Liver (tissue), 9 donors: ENCODE data around the gene CLPTM1. TPM values are rescaled to one million over a fixed set of nuclear protein-coding genes. Genes with fewer than 3 reads are reported as not detected.

ENCODE experiments used
- DNase-seq: peaks from one replicate; pipeline ENCODE4 v3.0.0-alpha.2; 2017; ENCODE audit warnings: low spot score
- H3K27ac ChIP-seq, 2 donors: one replicate each; pipeline ENCODE4 v1.7.0; 2013; ENCODE audit warnings: inconsistent platforms in 2 of 2, low read length in 2 of 2, control low read depth in 1 of 2, low read depth in 1 of 2, mild to moderate bottlenecking in 1 of 2
- H3K27me3 ChIP-seq, 4 donors: one replicate each; pipeline versions ENCODE4 v1.6.1 to v1.7.0; 2013; ENCODE audit warnings: low read length in 3 of 4, inconsistent platforms in 1 of 4, mild to moderate bottlenecking in 1 of 4, moderate library complexity in 1 of 4; ENCODE audit not compliant: control insufficient read depth in 4 of 4, insufficient read depth in 4 of 4
- H3K36me3 ChIP-seq, 4 donors: one replicate each; pipeline versions ENCODE4 v1.6.1 to v1.7.0; 2013; ENCODE audit warnings: low read length in 3 of 4, mild to moderate bottlenecking in 3 of 4, low read depth in 1 of 4, moderate library complexity in 1 of 4; ENCODE audit not compliant: control insufficient read depth in 4 of 4, insufficient read depth in 3 of 4
- H3K4me1 ChIP-seq, 4 donors: one replicate each; pipeline versions ENCODE4 v1.6.1 to v1.7.0; 2013; ENCODE audit warnings: low read length in 3 of 4, mild to moderate bottlenecking in 3 of 4, moderate library complexity in 1 of 4; ENCODE audit not compliant: control insufficient read depth in 4 of 4, insufficient read depth in 4 of 4
- H3K4me3 ChIP-seq, 3 donors: one replicate each; pipeline versions ENCODE4 v1.6.1 to v1.7.0; 2013; ENCODE audit warnings: low read length in 3 of 3, control low read depth in 1 of 3, low read depth in 1 of 3, mild to moderate bottlenecking in 1 of 3
- H3K9ac ChIP-seq, 2 donors: one replicate each; pipeline ENCODE4 v1.7.0; 2013; ENCODE audit warnings: low read length in 2 of 2, mild to moderate bottlenecking in 2 of 2, moderate library complexity in 2 of 2, control low read depth in 1 of 2, low read depth in 1 of 2
- H3K9me3 ChIP-seq, 4 donors: one replicate each; pipeline versions ENCODE4 v1.6.1 to v1.7.0; 2013; ENCODE audit warnings: low read length in 3 of 4; ENCODE audit not compliant: control insufficient read depth in 4 of 4
- ATF3 ChIP-seq: IDR thresholded peaks from 2 replicates; pipeline ENCODE4 v1.6.1; 2016; ENCODE audit warnings: antibody characterized with exemption
- CTCF ChIP-seq: fragments of 150-350 bp; IDR thresholded peaks from 2 replicates; pipeline ENCODE4 v1.5.1; 2017; ENCODE audit warnings: improper control_type of control experiment, low read depth, low read length; ENCODE audit not compliant: missing input control
- EGR1 ChIP-seq, 2 donors: IDR thresholded peaks; 2 replicates each; pipeline ENCODE4 v1.6.1; 2016 to 2018; ENCODE audit warnings: antibody characterized with exemption in 2 of 2, low read depth in 2 of 2
- FOXA1 ChIP-seq: IDR thresholded peaks from 2 replicates; pipeline ENCODE4 v1.6.1; 2016; ENCODE audit warnings: antibody characterized with exemption
- FOXA2 ChIP-seq: IDR thresholded peaks from 2 replicates; pipeline ENCODE4 v1.6.1; 2016; ENCODE audit warnings: antibody characterized with exemption
- GABPA ChIP-seq, 2 donors: IDR thresholded peaks in 1 of 2; conservative IDR thresholded peaks in 1 of 2; 2 replicates each; pipeline ENCODE4 v1.6.1; 2016; ENCODE audit warnings: antibody characterized with exemption in 2 of 2, mild to moderate bottlenecking in 1 of 2, moderate library complexity in 1 of 2
- HNF4A ChIP-seq, 2 donors: conservative IDR thresholded peaks; 2 replicates each; pipeline ENCODE4 v1.6.1; 2016; ENCODE audit warnings: antibody characterized with exemption in 2 of 2, mild to moderate bottlenecking in 2 of 2
- JUND ChIP-seq, 2 donors: IDR thresholded peaks; 2 replicates each; pipeline ENCODE4 v1.6.1; 2016; ENCODE audit warnings: antibody characterized with exemption in 2 of 2
- MAX ChIP-seq: IDR thresholded peaks from 2 replicates; pipeline ENCODE4 v1.6.1; 2016; ENCODE audit warnings: antibody characterized with exemption
- NR2F2 ChIP-seq: IDR thresholded peaks from 2 replicates; pipeline ENCODE4 v1.6.1; 2016; ENCODE audit warnings: antibody characterized with exemption
- RAD21 ChIP-seq, 2 donors: IDR thresholded peaks; 2 replicates each; pipeline ENCODE4 v1.6.1; 2016; ENCODE audit warnings: antibody characterized with exemption in 2 of 2, mild to moderate bottlenecking in 2 of 2
- REST ChIP-seq: IDR thresholded peaks from 2 replicates; pipeline ENCODE4 v1.6.1; 2016; ENCODE audit warnings: antibody characterized with exemption, mild to moderate bottlenecking
- RXRA ChIP-seq, 2 donors: IDR thresholded peaks; 2 replicates each; pipeline ENCODE4 v1.6.1; 2017 to 2018; ENCODE audit warnings: antibody characterized with exemption in 2 of 2, mild to moderate bottlenecking in 1 of 2
- SP1 ChIP-seq: IDR thresholded peaks from 2 replicates; pipeline ENCODE4 v1.6.1; 2018; ENCODE audit warnings: antibody characterized with exemption, mild to moderate bottlenecking
- TAF1 ChIP-seq: conservative IDR thresholded peaks from 2 replicates; pipeline ENCODE4 v1.6.1; 2016; ENCODE audit warnings: antibody characterized with exemption, mild to moderate bottlenecking
- YY1 ChIP-seq: IDR thresholded peaks from 2 replicates; pipeline ENCODE4 v1.6.1; 2016; ENCODE audit warnings: antibody characterized with exemption, mild to moderate bottlenecking
- ZBTB33 ChIP-seq: IDR thresholded peaks from 2 replicates; pipeline ENCODE4 v1.6.1; 2016; ENCODE audit warnings: antibody characterized with exemption
- WGBS: extraction: QIAGEN DNeasy Blood & Tissue Kit; methylation state at CpG from one replicate; pipeline ENCODE4 v1.1.7; 2013; 5-methylcytosine and 5-hydroxymethylcytosine counted together
- polyA plus RNA-seq, 2 donors: library from polyadenylated mRNA; stranded (reverse) in 1 of 2; unstranded in 1 of 2; fragments of 200-250 nt in 1 of 2; fragments of >200 nt in 1 of 2; fragmentation: Nextera tagmentation in 1 of 2; extraction: Ambion mirVana in 1 of 2; gene quantifications; one replicate each; pipeline versions ENCODE4 v1.2.1 to v1.2.3, GENCODE V29; 2013 to 2015
- total RNA-seq, 2 donors: library from RNA; depleted of rRNA; stranded (reverse); fragments of >200 nt; gene quantifications; one replicate each; pipeline ENCODE4 v1.2.3, GENCODE V29; 2014
- donor health status: healthy.
- donor health status: healthy.
- donor health status: healthy.
- donor health status: healthy.
- donor health status: healthy.

The CLPTM1 gene
- total and polyA plus RNA-seq, 4 donors = 35.8 to 94.5 (median 51.5) TPM

- Histone ChIP-seq H3K4me1 (peaks cover 0 to 5% (median 2%) of the 10 kb centered on the region in 4 donors), H3K9ac (no peak overlapping the region), H3K36me3 (peaks cover 10 to 56% (median 38%) of the 10 kb centered on the region in 4 donors), H3K9me3 (no peaks in the 10 kb centered on the region), H3K27me3 (no peaks in the 10 kb centered on the region), H3K27ac (no peak overlapping the region), H3K4me3 (no peak overlapping the region)
- no peak for TF ChIP-seq FOXA1
- no peak for TF ChIP-seq FOXA2
- no peak for TF ChIP-seq CTCF
- no peak for TF ChIP-seq TAF1
- no peak for TF ChIP-seq EGR1 (IDR thresholded peaks at IDR 0.05; ENCODE audit: low read depth in 2 of 2)
- no peak for TF ChIP-seq JUND (IDR thresholded peaks at IDR 0.05)
- no peak for TF ChIP-seq MAX
- no peak for TF ChIP-seq RAD21 (IDR thresholded peaks at IDR 0.05)
- no peak for TF ChIP-seq RXRA (IDR thresholded peaks at IDR 0.05)
- TF ChIP-seq ATF3 = no peak
- no peak for TF ChIP-seq HNF4A (conservative IDR thresholded peaks at IDR 0.05)
- TF ChIP-seq YY1 = no peak
- TF ChIP-seq ZBTB33 = no peak
- TF ChIP-seq GABPA (IDR thresholded peaks at IDR 0.05 in 1 of 2, conservative IDR thresholded peaks at IDR 0.05 in 1 of 2) = no peak
- no peak for TF ChIP-seq NR2F2
- TF ChIP-seq SP1 = no peak
- TF ChIP-seq REST = no peak
- WGBS = 95% methylated on average over 13 of the region's 13 CpGs
- no peak for DNase-seq
These were observed 17.6 kb downstream of the CLPTM1 start for GRCh38 chr19:44972802-44973201.
